GM23338 (cell line): ENCODE data around the gene SNX3.

ENCODE experiments used
- CREB1 ChIP-seq: fragments of 250-450 bp; sonication (Bioruptor Pico); IDR thresholded peaks from 2 replicates; pipeline ENCODE4 v1.5.0; 2020; ENCODE audit warnings: low read depth, mild to moderate bottlenecking, moderate library complexity
- CTCF ChIP-seq, 2 experiments: fragments of 200-600 bp in 1 of 2; sonication (generic) in 1 of 2; conservative IDR thresholded peaks; 2 replicates each; pipeline versions ENCODE4 v1.5.1 to v1.6.1; 2016 to 2017; ENCODE audit warnings: antibody characterized with exemption in 2 of 2, low read depth in 2 of 2, mild to moderate bottlenecking in 2 of 2, moderate library complexity in 1 of 2
- EZH2 ChIP-seq: fragments of 200-600 bp; sonication (generic); IDR thresholded peaks from one replicate; pipeline ENCODE4 v1.8.0; 2017; ENCODE audit warnings: antibody characterized with exemption, mild to moderate bottlenecking, low read depth; ENCODE audit not compliant: unreplicated experiment
- EZH2phosphoT487 ChIP-seq: fragments of 200-600 bp; sonication (generic); IDR thresholded peaks from one replicate; pipeline ENCODE4 v1.8.1; 2018; ENCODE audit warnings: antibody characterized with exemption; ENCODE audit not compliant: unreplicated experiment
- JUNB ChIP-seq: IDR thresholded peaks from one replicate; pipeline ENCODE4 v1.6.1; 2016; ENCODE audit warnings: antibody characterized with exemption; ENCODE audit not compliant: unreplicated experiment
- POLR2AphosphoS5 ChIP-seq: IDR thresholded peaks from 2 replicates; pipeline ENCODE4 v1.6.1; 2016; ENCODE audit warnings: antibody characterized with exemption, low read depth
- STAT1 ChIP-seq: IDR thresholded peaks from one replicate; pipeline ENCODE4 v1.6.1; 2016; ENCODE audit warnings: antibody characterized with exemption; ENCODE audit not compliant: unreplicated experiment
- ZNF114 ChIP-seq: fragments of 250-450 bp; sonication (Bioruptor Pico); IDR thresholded peaks from 2 replicates; pipeline ENCODE4 v1.5.0; 2020; ENCODE audit warnings: mild to moderate bottlenecking, moderate library complexity
- TF ChIP-seq, protein P1 (sequence below): IDR thresholded peaks from one replicate; pipeline ENCODE4 v1.6.1; 2018; ENCODE audit warnings: antibody characterized with exemption; ENCODE audit not compliant: unreplicated experiment

- TF ChIP-seq CTCF (conservative IDR thresholded peaks at IDR 0.05; ENCODE audit: low read depth in 2 of 2) (peak; percentile 68 to 89), EZH2 (peak; percentile 64), POLR2AphosphoS5 (no peak), STAT1 (no peak), EZH2phosphoT487 (peak; percentile 2), ZNF114 (CRISPR knock-in tag) (no peak), JUNB (peak; percentile 19), CREB1 (CRISPR knock-in tag) (no peak)
- TF ChIP-seq, protein P1, sequence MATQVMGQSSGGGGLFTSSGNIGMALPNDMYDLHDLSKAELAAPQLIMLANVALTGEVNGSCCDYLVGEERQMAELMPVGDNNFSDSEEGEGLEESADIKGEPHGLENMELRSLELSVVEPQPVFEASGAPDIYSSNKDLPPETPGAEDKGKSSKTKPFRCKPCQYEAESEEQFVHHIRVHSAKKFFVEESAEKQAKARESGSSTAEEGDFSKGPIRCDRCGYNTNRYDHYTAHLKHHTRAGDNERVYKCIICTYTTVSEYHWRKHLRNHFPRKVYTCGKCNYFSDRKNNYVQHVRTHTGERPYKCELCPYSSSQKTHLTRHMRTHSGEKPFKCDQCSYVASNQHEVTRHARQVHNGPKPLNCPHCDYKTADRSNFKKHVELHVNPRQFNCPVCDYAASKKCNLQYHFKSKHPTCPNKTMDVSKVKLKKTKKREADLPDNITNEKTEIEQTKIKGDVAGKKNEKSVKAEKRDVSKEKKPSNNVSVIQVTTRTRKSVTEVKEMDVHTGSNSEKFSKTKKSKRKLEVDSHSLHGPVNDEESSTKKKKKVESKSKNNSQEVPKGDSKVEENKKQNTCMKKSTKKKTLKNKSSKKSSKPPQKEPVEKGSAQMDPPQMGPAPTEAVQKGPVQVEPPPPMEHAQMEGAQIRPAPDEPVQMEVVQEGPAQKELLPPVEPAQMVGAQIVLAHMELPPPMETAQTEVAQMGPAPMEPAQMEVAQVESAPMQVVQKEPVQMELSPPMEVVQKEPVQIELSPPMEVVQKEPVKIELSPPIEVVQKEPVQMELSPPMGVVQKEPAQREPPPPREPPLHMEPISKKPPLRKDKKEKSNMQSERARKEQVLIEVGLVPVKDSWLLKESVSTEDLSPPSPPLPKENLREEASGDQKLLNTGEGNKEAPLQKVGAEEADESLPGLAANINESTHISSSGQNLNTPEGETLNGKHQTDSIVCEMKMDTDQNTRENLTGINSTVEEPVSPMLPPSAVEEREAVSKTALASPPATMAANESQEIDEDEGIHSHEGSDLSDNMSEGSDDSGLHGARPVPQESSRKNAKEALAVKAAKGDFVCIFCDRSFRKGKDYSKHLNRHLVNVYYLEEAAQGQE: peak; percentile 27
Observed at GRCh38 chr6:108175592-108176279, 85.1 kb downstream of the SNX3 start.
